ES-I3 (cell line): Measurements from ENCODE around the gene PRKCH.
A peak's percentile ranks its signal among the peaks of the same experiment; 100 is the strongest.

ENCODE experiments used
- H3K36me3 ChIP-seq: 2 replicates; pipeline ENCODE4 v1.6.1; 2013; ENCODE audit warnings: mild to moderate bottlenecking, low read length, control low read depth, moderate library complexity; ENCODE audit not compliant: insufficient read depth
- H3K4me1 ChIP-seq: 2 replicates; pipeline ENCODE4 v1.6.1; 2013; ENCODE audit warnings: mild to moderate bottlenecking, control low read depth, low read length; ENCODE audit not compliant: insufficient read depth
- H3K9ac ChIP-seq: 2 replicates; pipeline ENCODE4 v1.6.1; 2013; ENCODE audit warnings: low read depth, mild to moderate bottlenecking, low read length, moderate library complexity
- H3K9me3 ChIP-seq: 2 replicates; pipeline ENCODE4 v1.6.1; 2013; ENCODE audit warnings: mild to moderate bottlenecking, low read length, moderate library complexity; ENCODE audit not compliant: control insufficient read depth, insufficient read depth

The PRKCH gene

DNA sequence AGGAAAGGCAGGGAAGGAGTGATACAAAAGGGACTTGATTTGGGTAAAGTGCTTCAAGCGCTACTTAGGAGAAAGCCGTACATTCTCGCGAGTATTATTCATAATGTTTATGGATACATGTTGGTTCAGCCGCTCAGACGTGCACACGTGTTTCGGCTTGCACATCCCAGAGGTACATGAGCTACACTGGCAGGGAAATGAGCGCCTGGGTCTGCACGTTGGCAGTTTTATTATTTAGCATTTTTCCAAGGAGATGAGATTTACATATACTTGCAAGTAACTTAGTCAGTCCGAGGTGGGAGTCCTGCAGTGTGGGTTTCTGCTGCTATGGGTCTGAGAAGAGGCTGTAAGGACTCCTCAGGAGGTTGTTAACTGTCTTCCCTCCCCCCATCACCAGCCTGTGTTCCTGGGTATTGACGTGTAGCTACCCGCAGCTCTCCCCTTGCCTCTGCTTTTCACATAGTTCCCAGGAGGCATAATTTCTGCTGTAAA is 1.5 kb downstream of the PRKCH start:
- Histone ChIP-seq H3K4me1 (no peaks in the 10 kb centered on the region), H3K9me3 (no peaks in the 10 kb centered on the region), H3K36me3 (no peaks in the 10 kb centered on the region), H3K9ac (peak overlapping the region; percentile 83; the same call in 1 of the 2 replicates)

DNA sequence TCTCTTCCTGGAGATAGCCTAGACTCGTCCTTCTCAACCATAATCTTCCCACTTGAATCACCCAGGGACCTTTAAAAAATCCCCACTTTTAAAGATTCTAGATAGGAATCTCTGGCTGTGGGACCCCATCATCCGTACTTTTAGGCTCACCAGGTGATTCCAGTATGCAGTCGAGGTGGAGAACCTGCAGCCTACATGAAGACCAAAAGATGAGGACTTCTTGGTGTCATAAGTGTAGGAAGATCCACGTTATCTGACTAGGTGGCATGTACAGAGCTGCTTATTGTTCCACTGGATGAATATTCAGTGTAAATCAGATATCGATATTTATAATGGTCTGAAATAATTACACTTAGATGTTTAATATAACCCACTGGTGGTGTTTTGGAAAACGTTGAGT is 2.6 kb downstream of the PRKCH start:
- H3K9ac ChIP-seq: no peak overlapping the region
- no peaks in the 10 kb centered on the region for H3K4me1 ChIP-seq

DNA sequence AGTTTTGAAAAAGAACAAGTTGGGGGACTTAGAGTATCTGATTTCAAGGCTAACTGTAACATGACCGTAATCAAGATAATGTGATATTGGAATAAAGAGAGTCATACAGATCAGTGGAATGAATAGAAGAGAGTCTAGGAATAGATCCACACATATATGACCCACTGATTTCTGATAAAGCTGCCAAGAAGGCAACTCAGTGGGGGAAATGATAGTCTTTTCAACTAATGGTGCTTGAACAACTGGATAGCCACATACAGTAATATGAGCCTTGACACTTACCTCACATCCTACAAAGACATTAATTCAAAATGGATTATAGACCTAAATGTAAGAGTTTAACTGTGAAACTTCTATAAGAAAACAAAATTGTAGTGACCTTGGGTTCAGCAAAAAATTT is 3.8 kb downstream of the PRKCH start:
- Histone ChIP-seq H3K36me3 (no peaks in the 10 kb centered on the region), H3K4me1 (no peaks in the 10 kb centered on the region; the same call in 1 of the 2 replicates), H3K9ac (no peak overlapping the region), H3K9me3 (no peaks in the 10 kb centered on the region)

More for the DNA sequence above, 2.6 kb downstream of the PRKCH start:
- no peaks in the 10 kb centered on the region for H3K9me3 ChIP-seq
- H3K36me3 ChIP-seq: no peaks in the 10 kb centered on the region

DNA sequence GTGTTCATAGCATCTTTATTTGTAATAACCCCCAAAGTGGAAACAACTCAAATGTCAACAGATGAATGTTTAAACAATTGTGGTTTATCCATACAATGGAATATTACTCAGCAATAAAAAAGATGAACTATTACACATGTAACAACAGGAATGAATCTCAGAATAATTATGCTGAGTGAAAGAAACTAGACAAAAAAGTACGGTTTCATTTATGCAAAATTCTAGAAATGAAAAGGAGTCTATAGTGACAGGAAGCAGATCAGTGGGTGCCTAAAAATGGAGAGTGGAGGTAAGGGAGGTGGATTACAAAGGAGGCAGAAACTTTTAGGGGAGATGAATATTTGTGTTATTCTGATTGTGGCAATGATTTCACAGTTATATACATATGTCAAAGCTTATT is 4.8 kb downstream of the PRKCH start:
- no peaks in the 10 kb centered on the region for H3K36me3 ChIP-seq
- H3K4me1 ChIP-seq: no peaks in the 10 kb centered on the region; the same call in 1 of the 2 replicates
- no peak overlapping the region for H3K9ac ChIP-seq
- H3K9me3 ChIP-seq: no peaks in the 10 kb centered on the region

DNA sequence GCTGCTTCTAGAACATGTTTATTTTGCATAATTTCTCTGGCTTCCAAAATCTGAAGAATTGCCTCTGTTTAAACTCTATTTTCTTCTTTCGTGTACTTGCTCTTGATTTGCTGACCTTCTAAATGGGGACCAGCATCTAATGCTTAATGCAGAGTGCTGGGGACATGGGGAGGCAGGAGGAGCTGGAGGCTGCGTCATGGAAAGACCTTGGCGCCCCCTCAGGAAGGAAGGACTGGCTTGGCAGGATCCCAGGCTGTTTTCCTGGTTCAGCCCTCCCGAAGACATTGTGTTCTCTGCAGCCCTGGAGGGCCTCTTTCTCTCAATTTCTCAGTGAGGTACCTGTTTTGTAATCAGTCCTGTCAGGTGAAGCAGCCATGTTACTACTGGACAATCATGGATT is 5.5 kb downstream of the PRKCH start:
- H3K36me3 ChIP-seq: no peaks in the 10 kb centered on the region
- H3K9me3 ChIP-seq: no peaks in the 10 kb centered on the region
- H3K9ac ChIP-seq: no peak overlapping the region
- no peaks in the 10 kb centered on the region; the same call in 1 of the 2 replicates for H3K4me1 ChIP-seq

DNA sequence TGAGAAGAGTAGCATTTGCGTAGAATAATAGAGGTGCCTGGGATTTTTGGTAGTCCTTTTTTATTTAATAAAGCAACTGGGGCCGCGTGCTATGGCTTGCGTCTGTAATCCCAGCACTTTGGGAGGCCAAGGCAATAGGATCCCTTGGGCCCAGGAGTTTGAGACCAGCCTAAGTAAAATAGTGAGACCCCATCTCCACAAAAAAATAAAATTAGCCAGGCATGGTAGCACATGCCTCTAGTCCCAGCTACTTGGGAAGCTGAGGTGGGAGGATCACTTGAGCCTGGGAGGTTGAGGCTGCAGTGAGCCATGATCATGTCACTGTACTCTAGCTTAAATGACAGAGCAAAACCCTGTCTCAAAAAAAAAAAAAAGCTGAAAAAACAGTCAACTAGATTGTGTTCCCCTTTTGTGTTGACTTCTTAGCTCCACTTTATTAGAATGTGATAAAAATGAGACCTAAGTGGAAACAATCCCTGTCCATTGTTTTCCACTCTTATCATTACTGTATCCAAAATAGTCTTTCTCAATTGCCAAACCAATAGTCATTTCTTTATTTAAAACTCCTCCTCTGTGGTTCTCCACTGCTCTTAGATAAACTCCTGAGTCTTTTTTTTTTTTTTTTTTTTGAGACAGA is 7.4 kb downstream of the PRKCH start:
- no peaks in the 10 kb centered on the region for H3K36me3 ChIP-seq
- H3K4me1 ChIP-seq: no peaks in the 10 kb centered on the region; the same call in 1 of the 2 replicates
- no peak overlapping the region for H3K9ac ChIP-seq
- no peaks in the 10 kb centered on the region for H3K9me3 ChIP-seq

DNA sequence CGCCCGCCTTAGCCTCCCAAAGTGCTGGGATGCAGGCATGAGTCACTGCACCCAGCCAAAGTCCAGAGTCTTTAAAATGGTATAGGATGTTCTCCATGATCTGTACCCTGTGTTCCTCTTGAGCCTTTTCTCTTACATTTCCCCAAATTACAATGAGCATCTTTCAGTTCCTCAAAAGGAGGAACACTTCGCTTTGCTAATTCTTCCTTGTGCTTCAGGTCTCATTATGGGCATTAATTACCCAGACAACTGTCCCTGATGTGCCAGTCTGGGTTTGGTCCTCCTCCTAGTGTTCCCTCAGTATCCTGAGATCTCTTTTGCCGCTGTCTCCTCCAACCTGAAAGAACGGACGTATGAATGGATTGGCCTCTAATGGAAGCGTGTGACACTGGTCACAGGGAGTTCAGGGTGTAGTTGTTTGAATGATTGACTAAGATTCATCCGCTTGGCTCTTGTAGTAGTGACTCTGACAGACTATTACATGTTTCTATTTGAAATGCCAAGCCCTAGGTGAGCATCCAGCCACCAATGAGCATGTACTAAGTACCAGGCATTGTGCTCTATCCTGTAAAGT is 8.2 kb downstream of the PRKCH start:
- Histone ChIP-seq H3K4me1 (no peaks in the 10 kb centered on the region; the same call in 1 of the 2 replicates), H3K36me3 (no peaks in the 10 kb centered on the region), H3K9me3 (no peaks in the 10 kb centered on the region), H3K9ac (no peak overlapping the region)

DNA sequence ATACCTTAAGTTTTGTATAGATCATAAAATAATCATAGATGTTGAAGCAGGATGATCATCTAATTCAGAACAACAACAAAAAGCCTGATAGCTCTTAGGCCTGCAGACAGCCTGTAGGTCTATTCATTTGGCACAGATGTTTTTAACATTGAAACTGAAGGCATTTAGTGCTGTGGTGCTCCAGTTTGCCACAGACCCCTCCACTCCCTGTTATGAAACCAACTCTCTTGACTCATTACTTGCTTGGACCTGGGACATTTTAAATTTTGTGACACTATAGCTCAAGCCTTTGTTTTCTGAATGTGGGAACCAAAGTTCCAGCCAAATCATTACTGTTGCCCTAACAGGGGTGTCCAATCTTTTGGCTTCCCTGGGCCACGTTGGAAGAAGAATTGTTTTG is 9.1 kb downstream of the PRKCH start:
- no peak overlapping the region for H3K9ac ChIP-seq
- no peaks in the 10 kb centered on the region for H3K36me3 ChIP-seq
- H3K9me3 ChIP-seq: no peaks in the 10 kb centered on the region
- no peaks in the 10 kb centered on the region; the same call in 1 of the 2 replicates for H3K4me1 ChIP-seq

DNA sequence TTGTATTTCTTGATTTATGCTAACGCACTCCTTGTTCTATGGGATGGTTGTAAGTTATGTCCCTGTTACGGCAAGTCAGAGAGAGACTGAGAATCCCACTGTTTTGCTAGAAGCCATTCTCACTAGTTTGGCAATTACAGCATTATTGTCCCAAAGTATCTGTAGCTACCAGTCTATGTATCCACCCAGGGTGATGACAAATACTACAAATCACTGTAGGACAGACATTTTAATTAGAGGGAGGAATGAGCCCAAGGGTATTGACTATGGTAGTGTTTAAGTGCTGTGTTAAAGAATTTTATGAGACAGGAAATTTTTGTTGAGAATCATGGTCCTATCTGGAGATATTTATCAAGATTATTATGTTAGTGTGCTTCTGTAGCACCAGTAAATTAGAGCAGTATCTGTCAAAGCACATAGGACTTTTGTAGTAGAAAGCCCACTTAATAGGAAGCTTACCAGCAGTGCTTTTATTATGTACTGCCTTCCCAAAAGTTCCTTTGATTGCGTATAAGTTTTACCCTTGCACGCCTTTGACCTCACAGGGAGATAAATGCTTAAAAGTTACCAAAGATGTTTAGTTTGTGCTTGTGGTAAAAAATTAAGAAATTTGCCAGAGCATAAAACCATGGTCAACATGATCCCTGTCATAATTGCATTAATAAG is 10.7 kb downstream of the PRKCH start:
- no peak overlapping the region for H3K9ac ChIP-seq
- H3K4me1 ChIP-seq: no peaks in the 10 kb centered on the region; the same call in 1 of the 2 replicates
- no peaks in the 10 kb centered on the region for H3K9me3 ChIP-seq

DNA sequence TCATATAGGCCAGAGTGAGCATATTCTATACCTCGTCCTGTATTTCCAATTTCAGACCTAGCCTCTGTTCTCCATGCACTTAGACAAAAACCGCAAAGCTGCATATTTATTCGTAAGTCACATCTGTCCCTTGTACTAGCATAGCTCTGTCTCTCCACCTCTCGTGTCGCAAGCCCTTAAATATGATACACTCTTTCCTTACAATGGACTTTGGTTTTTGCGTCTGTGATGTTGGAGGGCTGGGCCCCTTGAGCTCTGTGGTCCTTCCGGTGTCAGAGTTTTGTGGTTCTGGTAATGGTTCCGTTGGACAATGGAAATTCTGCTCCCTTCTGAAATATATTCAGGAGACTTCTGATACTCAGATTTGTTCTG is 11.3 kb downstream of the PRKCH start:
- no peaks in the 10 kb centered on the region for H3K9me3 ChIP-seq
- peaks cover under 1% of the 10 kb centered on the region; the same call in 1 of the 2 replicates for H3K4me1 ChIP-seq
- H3K9ac ChIP-seq: no peak overlapping the region
- no peaks in the 10 kb centered on the region for H3K36me3 ChIP-seq

More for the DNA sequence above, 10.7 kb downstream of the PRKCH start:
- H3K36me3 ChIP-seq: no peaks in the 10 kb centered on the region

DNA sequence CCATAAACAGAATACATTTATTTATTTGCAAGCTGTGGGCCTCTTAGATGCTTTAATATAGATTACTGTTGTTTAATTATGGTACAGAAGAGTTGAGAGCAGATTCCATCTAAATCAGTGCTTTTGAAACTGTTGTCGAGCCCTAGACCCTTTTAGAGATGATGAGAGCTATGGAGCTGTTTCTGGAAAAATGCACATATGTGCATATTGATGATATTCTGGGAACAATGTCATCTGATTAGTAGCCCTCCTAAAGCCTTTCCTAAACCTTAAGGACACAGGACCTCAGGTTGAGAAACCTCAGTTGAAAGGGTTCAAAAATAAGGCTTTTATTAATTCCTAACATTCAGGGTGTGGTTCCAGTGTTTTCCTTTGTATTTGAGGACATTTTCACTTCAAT is 11.7 kb downstream of the PRKCH start:
- Histone ChIP-seq H3K9ac (no peak overlapping the region), H3K4me1 (peaks cover 4% of the 10 kb centered on the region; the same call in 1 of the 2 replicates), H3K9me3 (no peaks in the 10 kb centered on the region)

DNA sequence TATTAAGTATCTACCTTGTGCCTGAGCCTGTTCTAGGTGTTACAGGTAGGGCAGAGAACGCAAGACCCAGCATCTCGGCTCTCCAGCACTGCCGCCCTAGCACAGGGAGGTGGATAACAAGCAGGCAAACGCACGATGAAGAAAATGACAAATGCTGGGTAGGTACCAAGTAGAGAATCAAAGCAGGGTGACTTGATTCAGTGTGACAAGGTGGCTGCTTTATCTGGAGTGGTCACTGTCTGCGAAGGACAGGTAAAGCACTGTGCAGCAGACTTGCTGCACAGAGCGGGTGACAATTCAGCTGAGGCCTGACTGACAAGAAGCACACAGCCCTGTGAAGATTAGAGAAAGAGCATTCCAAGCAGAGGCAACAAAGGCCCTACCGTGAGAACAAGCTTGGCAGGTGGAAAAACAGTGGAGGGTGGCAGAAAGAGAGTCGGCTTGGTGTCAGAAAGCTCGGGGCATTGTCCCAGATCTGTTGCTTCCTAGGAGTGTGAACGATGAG is 12.9 kb downstream of the PRKCH start:
- no peaks in the 10 kb centered on the region for H3K36me3 ChIP-seq
- no peaks in the 10 kb centered on the region for H3K9me3 ChIP-seq
- H3K4me1 ChIP-seq: peaks cover 5% of the 10 kb centered on the region; the same call in 1 of the 2 replicates
- no peak overlapping the region for H3K9ac ChIP-seq

More for the DNA sequence above, 11.7 kb downstream of the PRKCH start:
- H3K36me3 ChIP-seq: no peaks in the 10 kb centered on the region

DNA sequence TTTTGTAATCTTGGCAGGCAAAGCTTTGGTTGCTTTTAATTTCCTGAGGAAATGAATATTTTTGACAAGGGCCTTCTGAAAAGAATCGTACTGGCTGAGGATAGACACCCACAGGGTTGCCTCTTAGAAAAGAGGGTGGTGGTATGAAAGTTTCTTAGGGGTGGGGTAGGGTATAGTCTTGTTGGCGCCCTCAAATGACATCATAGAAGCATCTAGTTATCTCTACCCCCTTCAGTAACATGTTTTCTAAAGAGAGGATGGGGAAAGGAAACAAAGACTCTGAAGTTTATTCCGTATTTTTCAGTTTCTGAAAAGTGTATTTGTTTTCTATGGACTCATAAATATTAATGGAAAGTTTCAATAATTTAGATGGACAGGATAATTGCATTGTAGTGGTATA is 13.7 kb downstream of the PRKCH start:
- no peaks in the 10 kb centered on the region for H3K9me3 ChIP-seq
- peaks cover 5% of the 10 kb centered on the region; the same call in 1 of the 2 replicates for H3K4me1 ChIP-seq
- H3K36me3 ChIP-seq: no peaks in the 10 kb centered on the region
- no peak overlapping the region for H3K9ac ChIP-seq

DNA sequence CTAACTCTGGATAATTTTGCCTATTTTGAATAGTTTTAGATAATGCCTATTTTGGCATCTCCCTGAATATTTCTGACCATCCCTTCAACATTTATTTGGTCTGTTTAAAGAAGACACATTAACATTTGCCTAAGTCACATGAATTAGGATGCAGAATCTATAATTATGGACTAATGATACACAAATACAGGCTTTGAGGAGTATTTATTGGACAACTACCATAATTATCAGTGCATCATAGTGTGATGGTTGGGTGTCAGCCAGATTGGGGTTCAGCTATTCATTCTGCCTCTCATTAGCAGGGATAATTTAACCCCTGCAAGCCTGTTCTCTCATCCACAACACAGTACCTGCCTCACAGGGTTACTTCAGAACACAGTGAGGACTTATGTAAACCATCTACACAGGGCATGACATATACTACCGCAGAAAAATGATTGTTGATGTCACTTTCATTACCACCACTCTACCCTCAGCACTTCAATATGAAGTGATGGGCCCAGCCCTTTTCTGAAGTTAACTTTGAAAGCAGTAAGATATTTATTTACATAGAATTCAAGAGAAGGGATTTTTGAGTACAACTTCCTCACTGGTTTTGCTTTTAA is 14.4 kb downstream of the PRKCH start:
- Histone ChIP-seq H3K9ac (no peak overlapping the region), H3K36me3 (no peaks in the 10 kb centered on the region), H3K4me1 (peaks cover 5% of the 10 kb centered on the region; the same call in 1 of the 2 replicates), H3K9me3 (no peaks in the 10 kb centered on the region)
